Ecto neural progenitor cell (in vitro differentiated cells): ENCODE data around the gene SWAP70.

ENCODE experiments used
- DNase-seq: peaks from one replicate; pipeline ENCODE4 v3.0.0-alpha.2; 2018; ENCODE audit warnings: low spot score

SWAP70 gene

GRCh38 chr11:9776203-9776602 is 112.3 kb downstream of the SWAP70 start:
- DNase-seq: no peak

DNA sequence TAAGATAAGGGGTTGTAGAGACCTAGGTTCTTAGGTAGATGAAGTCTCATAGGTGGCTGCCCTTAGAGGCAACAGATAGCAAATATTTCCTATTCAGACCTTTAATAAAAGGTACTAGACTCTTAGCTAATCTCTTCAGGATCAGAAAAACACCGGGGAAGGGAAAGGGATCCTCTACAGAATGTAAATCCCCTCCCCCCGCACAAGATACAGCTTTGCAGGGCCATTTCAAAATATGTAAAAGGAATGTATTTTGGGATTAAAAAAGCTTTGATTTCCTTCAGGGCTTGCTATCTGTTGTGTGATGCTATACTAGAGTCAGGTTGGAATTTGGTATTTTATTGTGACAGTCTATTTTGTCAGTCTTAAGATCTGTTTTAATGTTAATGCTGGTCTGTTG is 113.2 kb downstream of the SWAP70 start:
- no peak for DNase-seq

DNA sequence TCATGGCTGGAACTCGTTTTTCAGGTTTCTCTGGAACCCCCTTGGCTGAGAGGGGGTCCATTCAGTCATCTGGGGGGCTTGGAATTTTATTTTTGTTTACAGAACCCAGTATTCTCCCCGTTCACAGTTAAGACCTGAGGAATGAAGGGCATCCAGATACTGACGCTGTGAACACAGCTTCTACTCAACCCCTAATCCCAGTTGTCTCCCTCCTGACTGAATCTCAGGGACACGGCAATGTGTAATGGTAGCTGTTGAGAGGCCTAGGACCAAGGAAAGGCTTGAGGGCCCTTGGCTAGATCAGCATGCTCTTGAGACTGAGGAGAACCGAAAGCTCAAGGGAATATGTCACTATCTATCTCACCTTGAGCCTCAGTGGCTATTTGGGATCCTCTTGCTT is 113.6 kb downstream of the SWAP70 start:
- no peak for DNase-seq

GRCh38 chr11:9780929-9781328 is 117.1 kb downstream of the SWAP70 start:
- no peak for DNase-seq

GRCh38 chr11:9783986-9784385 is 120.1 kb downstream of the SWAP70 start:
- no peak for DNase-seq

DNA sequence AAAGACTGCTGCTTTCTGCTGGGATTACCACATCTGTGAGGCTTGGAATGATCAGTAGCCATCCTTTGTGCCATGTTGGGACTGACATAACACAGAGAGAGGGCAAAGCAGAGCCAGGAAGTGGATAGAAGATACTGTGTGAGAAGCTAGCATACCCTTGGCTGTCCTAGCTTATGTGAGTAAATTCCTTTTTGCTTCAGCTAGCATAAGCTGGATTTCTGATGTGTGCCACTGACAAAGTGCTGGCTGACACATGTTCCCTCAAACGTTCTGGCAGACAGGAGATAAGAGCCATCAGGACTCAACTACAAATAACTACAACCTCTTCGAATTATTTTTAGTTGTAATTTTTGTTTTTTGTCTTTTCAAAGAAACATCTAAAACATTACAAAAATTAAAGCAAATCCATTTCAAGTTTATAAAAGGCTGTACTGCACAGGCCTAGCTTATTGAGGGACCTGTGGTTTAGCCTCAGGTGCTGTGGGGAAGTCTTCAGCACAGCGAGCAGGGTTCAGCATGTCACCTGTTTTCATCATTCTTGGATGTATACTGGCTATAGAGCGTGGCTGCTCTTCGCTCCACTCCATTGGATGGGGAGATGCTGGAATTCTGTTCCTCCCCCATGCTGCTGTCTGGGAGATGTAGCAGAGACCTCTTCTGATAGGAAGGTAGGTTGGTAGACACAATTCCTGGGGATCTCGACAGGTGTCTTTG is 120.9 kb downstream of the SWAP70 start:
- no peak for DNase-seq

DNA sequence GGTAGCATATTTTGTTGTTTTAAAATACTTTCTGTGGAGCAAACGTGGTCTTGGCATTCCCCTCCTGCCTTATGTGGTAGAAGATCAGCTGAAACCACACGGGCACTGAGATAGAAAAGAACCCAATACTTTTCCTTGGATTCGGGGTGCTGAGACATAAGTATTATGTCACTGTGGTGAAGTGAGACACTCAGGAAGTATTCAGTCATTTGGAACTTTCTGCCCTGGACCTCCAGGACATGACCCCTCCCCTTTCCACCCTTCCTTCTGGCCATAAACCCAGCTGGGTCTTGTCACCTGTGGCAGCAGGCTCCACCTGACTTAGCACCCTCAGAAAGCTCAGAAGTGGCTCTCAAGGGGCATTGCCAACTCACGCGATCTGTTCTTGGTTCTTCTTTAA is 123.4 kb downstream of the SWAP70 start:
- DNase-seq: no peak

DNA sequence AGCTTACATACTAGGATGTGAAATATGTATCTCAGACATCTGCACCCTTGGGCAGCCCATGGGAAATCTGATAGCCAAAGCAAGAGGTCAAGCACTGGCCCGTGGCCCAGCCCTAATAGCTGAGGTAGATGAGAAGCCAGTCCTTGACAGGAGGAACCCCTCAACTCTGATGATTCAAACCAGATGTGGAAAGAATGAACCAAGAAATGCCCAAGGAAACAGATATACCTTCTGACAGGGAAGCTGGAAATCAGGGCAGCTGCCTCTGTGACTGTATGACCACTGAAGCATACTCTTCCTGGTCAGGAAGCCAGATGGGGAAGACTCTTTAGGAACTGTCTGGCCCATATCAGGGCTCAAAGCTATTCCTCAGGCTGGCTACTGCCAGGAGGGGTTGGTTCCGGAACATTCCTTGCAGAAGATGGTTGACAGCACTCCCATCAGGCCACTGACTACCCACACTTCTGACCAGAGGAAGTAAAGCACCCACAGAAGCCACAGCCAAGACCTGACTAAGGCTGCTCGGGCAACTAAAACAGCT is 124.2 kb downstream of the SWAP70 start:
- DNase-seq: no peak

DNA sequence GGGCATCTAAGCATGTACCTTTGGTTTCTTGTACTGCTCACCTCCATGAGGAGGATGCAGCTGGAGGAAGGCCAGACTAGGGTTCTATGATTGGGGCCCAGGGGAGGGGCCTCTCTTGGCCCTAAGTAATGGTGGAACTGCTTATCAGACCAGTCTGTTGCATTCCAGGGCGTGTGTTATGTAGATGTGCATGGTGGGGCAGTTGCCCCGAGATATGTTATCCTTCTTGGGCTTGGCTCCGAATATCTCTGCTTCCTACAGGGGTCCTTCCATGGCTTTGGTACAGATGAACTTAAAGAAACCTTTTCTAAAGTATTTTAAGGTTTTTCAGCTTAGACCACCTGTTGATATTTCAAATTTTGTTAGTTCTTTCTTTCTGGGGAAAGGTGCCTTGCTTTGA is 126.0 kb downstream of the SWAP70 start:
- no peak for DNase-seq

DNA sequence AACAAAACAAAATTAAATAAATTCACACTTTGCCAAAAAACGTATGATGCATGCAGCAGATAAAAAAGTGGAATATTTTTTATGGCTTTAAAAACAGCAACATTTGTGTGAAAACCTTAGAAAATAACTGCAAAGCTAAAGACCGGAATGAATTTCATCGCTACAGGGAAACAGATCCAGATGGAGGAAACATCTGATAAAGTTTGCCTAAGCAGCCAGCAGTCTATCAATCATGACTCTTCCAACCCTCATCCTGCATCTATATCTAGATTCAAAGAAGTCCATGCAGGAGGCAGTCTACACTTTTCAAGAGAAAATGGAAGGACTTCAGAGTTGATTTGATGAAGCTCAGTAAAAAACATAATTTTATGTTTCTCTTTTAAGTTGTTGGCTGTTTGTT is 126.8 kb downstream of the SWAP70 start:
- no peak for DNase-seq

DNA sequence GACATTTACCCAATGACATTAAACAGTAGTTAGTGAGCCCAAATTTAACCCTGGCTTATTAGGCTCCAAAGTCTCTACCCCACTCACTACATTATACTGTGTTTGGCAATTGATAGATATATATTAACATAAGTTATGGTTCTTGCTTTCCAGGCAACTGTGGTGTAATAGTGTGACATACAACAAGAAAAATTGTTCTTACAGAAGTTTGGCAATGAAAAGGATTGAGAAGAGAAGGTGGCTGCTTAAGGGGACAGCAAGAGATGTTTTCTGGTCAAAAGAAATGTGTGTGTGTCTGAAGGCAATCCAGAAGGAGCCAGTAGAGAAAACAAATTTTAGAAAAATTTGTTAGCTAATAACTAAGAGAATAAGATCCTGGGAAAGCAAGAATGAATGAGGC is 132.4 kb downstream of the SWAP70 start:
- no peak for DNase-seq

DNA sequence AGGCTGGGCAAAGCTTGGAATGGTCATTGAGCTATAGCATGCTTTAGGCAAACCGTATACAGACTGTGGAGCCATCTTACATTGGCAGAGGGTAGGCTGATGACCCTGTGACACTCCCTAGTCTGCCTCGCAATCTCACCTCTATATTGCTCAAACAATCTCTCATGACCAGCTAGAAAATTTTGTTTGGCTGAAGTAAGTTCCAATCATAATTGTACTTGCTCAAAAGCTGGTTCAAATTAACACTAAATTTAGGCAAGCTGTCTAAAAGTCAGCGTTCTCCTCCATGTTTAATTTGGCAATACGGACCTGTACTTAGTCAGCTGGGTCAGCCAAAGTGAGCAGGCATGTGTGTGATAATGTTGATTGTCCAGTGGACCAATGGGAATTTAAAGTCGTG is 133.0 kb downstream of the SWAP70 start:
- DNase-seq: no peak

GRCh38 chr11:9797300-9797699 is 133.4 kb downstream of the SWAP70 start:
- DNase-seq: no peak

DNA sequence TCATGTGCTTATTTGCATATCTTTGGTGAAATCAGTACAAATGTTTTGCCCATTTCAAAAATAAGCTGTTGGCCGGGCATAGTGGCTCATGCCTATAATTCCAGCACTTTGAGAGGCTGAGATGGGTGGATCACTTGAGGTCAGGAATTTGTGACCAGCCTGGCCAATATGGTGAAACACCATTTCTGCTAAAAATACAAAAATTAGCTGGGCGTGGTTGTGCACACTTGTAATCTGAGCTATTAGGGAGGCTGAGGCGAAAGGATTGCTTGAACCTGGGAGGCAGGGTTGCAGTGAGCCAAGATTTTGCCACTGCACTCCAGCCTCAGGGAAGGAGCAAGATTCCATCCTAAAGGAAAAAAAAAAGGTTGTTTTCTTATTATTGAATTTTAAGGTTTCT is 136.0 kb downstream of the SWAP70 start:
- DNase-seq: no peak

DNA sequence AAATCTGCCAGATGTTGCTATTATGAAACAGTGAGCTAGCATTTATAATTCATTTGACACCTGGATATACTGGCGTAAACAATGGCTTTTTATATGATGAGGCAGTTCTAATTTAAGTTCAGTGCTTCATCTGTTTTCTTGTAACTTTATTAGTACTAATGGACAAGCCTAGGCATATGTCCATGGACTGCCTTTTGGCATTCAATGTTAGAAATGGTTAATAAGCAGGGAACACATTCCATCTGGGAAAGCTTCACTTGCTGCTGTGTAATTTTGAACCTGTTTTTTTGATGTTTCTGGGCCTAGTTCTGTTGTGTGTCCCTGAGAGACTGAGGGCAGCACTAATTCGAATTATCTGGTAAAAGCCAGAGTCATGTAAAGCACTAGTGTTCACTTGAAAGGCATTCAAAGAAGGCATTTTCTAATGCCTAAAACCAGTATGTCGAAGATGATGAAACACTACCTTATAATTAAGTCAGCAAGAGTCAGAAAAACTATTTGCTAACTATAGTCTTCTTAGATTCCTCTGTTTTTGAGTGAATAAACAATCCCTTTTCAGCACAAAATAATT is 138.5 kb downstream of the SWAP70 start:
- DNase-seq: no peak
